Measurements from ENCODE around the gene CNGB1.
"Not testable (repeated sequence)": the region's sequence is repeated elsewhere in the genome, so short reads cannot be mapped to it uniquely, and the experiment has no call there.

CNGB1 gene

DNA sequence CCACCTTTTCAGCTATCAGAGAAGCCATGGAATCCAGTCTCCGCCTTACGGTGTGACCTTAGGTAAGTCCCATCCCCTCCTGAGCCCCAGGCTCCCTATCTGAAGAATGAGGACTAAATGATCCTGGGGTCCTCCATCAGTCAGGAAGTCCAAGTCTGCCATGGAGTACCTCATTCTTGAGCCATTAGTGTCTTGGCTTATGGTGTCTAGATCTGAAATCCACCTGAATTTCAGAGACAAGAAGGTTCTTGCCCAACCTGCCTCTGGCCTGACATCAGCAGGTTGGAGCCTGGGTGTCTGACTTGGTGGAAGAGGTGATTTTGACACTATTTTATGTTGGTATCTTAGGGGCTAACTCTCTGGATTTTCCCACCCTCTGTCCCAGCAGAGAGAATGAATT is 47.1 kb downstream of the CNGB1 start:
- no peak for DNase-seq

DNA sequence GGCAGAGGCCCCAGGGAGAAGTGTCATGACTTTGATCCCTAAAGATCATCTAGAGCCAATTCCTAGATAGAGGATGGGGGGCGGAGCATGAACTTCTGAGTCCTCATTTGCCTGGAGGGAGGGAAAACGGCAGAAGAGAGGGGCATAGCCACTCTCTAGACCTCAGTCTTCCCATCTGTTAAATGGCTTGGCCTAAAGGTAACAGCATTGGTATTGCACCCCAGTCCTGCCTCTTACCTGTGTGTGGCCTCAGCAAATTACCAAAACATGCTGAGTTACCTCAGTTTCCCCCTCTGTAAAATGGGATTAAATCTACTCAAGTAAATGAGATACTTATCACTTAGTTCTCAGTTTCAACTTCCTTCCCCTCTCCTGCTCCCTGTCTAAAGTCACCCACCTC is 47.5 kb downstream of the CNGB1 start:
- DNase-seq, result no peak

DNA sequence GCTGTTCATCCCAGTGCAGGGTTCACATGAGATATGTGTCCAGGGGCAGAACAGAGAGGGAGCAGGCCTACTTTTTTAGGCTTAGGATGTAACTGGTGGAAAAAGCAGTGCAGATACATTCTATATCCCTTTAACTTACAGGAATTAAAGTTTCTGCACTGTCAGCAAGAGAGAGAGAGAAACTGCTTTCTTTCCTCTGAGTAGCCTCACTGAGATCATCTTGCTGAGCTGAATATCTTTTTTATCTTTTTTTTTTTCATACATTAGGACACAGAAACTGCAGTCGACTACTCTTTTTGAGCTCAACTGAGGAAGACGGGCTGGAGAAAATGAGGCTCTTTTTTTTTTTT is 50.1 kb downstream of the CNGB1 start:
- no peak for DNase-seq

DNA sequence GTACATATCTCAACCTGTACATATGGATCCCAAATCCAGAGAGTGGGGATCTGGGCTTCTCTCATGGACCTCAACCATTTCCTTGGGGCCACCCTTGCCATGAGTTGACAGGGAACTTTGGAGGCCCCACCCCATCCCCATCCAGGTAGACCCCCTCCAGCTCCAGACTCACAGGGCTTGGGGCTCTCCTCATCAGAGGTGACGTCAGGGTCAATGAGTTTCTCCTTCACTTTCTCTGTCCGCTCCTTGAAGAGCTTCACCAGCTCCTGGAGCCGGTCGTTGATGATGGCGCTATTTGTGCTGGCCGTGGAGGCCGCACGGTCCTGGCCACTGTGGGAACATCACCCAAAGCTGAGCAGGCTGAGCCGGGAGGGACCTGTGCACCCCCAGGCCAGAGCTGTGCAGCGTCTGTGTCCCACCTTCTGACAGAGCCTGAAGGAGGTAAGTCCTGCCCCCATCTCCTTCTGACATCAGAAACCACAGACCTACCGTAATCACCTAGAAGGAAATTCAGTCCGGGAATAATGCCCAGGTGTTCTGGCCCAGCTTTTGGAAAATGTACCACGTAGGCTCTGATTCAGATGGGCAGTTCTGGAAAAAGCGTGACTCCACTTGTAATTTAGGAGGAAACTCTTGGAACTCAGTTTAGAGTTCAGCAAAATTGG is 50.6 kb downstream of the CNGB1 start:
- DNase-seq, result no peak

DNA sequence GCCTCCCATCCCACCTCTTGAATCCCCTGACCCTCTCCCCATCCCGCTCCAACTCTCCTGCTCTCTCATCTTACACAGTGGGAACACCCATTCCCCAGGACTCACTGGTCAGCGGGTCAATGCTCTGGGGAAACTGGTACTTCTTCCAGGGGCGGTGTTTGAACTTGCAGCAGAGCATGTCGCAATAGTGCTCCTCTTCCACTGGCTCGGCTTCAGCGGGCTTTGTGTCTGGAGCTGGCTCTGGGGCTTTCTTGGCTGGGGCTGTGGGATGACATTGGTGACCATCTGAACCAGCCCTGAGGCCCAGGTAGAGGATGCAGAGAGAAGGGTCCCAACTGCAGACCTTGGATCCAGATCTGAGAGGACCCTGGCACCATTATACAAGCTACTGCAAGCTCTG is 51.9 kb downstream of the CNGB1 start:
- no peak for DNase-seq

DNA sequence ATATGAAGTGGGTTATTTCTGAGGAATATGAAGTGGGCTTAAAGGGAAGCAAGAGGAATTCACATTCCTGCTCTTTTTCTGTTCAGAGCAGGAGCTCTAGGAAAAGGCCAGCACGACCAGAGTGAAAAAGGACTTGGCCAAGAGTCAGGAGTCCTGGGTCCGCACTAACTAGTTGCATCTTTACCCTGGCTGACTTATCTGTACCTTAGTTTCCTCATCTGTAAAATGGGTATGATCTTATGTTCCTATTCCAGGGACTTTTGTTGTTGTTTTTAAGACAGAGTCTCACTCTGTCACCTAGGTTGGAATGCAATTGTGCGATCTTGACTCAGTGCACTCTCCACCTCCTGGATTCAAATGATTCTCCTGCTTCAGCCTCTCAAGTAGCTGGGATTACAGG is 52.5 kb downstream of the CNGB1 start:
- DNase-seq, result no peak

DNA sequence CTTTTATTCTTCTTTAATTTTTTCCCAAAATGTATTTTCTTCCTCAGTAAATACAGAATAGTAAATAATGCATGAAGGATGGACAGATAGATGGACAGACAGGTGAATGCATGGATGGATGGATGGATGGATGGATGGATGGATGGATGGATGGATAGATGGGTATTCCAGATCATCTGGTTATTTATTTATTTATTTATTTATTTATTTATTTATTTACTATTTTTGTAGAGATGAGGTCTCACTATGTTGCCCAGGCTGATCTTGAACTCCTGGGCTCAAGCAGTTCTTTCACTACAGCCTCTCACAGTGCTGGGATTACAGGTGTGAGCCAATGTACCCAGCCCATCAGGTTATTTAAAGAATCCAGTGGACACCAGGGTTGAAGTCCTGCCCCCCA is 53.0 kb downstream of the CNGB1 start:
- DNase-seq, result not testable (repeated sequence)

DNA sequence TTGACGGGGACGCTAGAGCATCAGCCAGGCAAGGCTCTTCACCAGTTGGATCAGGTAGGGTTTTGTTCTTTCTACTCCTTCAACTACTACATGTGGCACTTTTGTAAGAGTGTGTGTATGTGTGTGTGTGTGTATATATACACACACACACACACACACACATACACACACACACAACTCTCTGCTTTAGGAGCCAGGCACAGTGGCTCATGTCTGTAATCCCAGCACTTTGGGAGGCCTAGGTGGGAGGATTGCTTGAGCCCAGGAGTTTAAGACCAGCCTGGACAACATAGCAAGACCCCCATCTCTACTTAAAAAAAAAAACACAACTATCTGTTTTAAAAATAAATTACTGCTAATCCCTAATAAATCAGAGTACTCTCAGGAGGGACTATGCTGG is 53.4 kb downstream of the CNGB1 start:
- DNase-seq, result not testable (repeated sequence)

DNA sequence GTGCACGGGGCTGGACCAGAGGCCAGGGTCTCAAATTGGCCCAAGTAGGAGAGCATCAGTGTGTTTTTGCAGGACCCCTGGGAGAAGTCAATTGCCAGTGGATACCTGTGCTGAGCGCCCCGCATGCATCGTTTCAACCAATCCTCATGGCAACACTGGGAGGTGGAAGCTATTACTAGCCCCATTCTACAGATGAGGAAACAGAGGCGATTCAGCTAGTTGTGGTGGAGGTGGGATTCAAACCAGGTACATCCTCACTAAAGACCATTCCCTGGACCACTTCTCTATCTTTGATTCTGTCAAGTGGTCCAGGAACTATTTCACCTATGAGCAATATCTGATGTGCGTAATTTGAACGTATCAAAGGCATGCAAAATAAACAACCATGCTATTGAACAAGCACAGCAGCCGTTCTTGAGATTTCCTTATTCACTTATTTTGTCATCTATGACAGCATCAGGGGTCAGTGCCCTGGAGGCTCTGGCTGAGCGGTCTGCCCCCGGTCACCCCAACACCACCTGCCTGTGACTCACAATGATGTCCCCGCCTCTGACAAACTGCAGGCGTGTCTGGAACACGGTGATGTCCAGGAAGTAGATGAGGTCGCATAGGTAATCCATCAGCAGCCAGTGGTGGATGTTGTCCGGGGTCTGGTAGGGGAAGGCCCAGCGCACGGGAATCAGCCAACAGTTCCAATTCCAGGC is 54.0 kb downstream of the CNGB1 start:
- no peak for DNase-seq

DNA sequence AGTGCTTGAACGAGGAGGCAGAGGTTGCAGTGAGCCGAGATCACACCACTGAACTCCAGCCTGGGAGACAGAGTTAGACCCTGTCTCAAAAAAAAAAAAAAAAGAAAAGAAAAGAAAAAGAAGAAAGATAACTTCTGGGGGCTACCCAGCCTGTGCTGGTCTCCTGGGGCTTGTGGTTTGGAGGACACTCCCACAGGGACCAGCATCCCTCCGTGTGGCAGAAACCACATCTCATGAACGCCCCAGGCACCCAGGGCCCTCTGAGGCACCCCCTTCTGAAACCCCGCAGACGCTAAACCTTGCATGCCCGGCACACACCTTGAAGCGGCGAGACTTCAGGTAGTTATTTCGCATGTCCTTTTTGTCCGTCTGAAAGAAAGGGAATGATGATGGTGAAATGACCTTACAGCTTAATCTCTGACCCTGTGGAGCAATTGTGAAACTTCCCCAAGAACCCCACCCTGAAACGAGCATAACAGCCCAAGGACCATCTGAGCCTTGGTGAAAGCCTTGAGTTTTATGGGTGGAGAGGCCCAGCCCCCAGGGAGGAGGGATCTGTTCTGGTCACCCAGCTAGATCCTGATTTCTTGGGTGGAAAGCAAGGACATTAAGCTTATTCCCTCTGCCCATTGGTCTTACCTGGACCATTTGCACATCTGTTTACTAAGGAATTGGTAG is 55.0 kb downstream of the CNGB1 start:
- DNase-seq, result no peak

DNA sequence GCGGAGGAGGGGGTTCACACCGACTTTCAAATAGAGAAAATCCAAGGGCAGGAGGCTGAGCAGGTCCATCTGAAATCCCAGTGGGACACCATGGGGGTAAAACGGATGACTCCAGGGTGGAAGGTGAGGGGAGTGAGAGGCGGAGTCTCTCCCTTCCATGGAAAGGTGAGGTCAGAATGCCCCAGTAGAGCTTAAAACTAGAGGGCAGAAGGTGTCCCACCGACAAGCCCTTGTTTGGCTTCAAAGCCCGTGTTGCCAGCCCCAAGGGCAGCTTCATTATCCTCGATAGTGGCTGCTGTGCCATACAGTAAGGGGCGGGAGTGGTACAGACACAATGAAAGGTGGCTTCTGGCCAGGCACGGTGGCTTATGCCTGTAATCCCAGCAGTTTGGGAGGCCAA is 55.7 kb downstream of the CNGB1 start:
- no peak for DNase-seq

DNA sequence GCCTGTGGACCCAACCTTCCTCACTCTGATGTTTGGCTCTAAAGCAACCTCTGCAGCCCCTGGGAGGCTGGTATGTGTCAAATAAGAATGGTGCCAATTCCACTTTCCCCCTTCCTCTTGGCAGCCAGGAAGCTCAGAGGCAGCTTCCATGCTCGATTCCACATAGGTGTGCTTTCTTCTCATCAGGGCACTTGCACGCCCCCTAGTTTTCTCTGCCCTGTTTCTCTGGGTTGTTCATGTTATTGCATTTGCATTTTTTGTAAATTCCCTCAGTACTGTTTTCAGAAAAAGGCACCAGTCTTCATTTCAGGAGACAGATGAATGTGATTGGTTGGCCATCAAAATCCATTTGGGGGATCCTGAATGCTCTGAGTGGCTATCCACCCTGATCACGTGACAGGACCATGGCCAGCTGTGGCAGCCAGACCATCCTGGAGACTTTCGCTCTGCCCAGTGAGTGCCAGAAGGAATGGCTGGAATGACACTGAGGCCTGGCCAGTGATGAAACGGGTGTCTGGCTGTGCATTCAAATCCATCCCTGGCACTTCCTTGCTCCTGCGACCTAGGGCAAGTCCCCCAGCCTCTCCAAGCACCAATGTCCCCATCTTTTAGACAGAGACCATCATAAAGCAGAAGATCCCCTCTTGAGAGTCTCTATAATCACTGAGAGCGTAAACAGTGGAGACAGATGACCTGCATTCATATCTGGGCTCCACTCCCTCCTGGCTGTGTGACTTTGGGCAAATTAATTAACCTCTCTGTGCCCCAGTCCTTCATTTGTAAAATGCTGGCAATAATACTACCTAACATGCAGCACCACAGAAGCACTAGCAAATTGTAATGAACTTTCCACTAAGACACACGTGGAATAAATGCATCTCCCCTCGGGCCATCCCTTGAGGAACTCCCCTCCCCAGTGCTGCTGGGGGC is 56.4 kb downstream of the CNGB1 start:
- no peak for DNase-seq

DNA sequence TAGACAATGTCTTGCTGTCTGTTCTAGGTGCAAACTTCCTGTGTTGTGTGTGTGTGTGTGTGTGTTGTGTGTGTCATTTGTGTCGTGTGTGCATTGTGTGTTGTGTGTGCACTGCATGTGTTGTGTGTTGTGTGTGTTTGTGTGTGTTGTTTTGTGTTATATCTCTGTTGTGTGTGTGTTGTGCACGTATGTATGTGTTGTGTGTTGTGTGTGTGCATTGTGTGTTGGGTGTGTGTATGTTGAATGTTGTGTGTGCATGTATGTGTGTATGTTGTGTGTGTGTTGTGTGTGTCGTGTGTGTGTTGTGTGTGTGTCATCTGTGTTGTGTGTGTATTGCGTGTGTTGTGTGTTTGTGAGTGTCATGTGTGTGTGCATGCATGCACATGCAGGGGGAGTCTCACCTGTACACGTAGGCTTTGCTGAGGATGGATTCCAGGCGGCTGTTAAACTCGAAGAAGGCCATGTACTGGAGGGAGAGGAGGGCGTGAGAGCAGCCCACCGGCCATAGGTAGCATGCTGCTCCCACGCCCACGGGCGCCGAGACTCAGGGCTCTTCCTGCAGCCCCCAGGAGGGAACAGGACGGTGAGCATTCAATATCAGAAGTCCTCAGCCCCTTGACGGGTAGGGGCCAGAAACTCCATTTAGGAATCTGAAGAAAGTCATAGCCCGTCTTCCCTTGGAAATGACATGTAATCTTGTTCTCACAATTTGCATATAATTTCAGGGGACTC is 58.2 kb downstream of the CNGB1 start:
- no peak for DNase-seq

DNA sequence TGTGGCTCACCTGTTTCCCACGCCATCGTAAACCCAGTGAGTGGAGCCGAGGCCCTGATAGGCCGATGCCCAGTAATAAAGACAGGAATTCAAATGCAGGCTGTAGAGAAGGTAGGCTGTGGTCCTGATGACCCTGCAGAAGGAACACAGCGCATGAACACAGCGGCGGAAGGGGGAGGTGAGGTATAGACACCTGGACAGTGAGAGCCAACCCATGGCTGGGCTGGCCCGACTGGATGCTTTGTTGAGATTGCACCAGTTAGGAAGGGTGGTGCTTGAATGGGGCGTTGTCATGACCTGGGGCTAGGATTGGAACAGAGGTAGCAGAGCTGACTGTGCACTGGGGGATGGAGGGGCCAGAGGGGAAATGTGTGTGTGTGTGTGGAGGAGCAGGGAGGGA is 59.2 kb downstream of the CNGB1 start:
- DNase-seq, result no peak

DNA sequence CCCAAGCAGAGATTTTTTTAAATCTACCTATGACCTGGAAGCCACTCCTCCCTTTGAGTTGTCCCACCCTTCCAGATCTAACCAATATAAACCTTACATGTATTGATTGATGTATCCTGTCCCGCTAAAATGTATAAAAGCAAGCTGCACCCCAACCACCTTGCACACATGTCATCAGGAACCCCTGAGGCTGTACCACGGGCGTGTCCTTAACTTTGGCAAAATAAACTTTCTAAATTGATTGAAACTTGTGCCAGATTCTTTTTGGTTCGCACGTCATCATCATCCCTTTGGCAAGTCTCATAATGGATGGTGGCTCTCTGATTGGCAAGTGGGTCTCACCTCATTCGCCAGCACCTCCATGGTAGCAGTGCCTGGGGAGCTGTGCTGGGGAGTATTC is 60.2 kb downstream of the CNGB1 start:
- no peak for DNase-seq

DNA sequence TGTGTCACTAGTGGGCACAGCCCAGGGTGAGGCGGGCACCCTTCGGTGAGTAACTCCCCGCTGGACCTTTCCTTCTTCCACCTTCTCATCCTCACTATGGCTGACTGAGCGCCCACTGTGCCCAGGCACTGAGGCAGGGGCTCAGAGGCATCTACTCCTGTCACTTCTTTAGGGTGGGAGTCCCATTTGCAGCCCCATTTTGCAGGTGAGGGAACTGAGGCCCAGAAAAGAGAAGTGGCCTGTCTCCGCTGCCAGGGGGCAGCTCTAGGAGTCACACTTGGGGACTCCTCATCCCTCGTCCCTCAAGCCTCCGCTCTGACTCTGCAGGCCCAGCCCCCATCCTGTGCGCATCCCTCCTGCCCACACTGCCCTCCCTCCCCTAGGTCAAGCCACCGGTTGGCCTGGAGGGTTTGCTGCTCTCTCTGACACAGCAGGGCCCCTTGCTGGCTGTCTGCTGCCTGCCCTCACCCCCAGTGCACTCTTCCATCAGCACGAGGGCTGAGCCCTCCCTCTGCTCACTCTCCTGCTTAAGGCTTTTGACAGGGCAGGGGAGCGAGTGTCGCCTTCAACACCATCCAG is 62.4 kb downstream of the CNGB1 start:
- DNase-seq, result no peak

DNA sequence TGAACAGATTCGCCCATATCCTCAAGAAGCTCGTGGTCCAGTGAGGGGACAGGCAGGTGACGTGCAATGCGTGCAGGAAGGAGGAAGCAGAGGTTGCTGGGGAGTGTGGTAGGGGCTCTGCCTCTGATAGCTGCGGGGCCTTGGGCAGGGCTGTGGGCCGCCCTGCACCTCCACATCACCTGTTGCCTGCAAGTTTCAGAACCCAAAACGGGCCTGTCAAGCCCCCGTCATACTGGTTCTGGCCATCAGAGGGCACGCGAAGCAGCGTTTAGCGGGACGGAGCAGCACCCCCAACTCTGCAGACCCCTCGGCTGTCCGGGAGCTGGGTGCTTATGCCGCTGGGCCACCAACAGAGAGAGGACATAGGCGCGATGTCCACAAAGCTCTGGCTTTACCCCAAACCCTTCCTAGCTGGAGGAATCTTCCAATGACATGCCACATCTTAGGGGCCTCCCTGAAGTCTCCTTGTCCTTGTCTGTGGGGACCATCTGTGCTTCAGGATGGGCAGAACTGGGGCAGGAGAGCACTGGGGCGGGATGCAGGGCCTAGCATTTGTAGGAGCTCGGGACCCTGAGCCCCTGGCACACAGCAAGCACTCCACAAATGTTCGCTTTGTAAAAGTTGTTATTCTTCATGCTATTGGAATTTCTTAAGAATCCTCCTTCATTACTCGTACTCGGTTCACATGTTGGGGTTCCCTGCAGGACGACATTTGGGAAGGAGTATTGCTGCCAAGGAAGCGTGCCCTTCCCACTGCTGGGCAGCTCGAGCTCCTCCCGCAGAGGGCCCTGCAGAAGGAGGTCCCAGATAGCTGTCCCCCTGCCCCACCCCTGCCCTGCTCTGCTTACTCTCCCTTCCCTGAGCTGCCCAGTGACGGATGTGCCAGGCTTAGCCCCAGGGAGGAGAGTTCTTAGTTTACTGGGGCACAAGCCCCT is 64.3 kb downstream of the CNGB1 start:
- DNase-seq, result peak; percentile 40

DNA sequence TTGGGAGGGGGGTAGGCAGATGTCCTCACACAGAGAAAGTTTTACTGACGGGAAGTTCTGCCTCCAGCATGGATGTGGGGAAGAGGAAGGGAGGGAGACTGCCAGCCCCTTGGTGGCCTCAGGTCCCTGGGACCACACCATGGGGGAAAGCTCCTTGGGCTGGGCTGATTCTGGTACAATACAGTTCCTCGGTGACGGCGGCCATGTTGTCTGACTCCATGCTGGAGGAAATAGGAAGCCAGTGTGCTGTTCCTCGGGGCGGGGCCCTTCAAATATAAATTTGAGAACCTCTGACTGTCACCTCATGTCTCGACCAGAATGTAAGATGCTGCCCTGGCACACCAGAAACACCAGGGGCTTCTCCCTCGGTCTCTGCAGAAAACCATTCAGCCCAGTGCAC is 66.8 kb downstream of the CNGB1 start:
- DNase-seq, result no peak

DNA sequence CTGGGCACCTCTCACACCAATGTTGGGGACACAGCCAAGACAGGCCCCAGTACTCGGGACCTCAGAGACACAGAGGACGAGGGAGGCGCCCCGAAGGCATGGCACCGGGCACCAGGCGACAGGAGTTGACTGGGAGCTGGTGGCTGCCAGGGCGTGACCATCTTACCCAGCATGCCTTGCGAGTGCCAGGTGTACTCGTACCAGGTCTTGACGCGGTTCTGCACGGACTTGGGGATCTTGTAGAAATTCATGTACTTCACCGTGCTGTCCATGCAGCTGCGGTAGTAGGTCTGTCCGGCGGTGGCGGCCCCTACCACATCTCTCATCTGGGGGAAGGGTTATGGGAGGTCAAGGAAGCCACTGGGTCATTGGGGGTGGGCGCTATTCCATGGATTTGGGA is 67.3 kb downstream of the CNGB1 start:
- DNase-seq, result no peak

DNA sequence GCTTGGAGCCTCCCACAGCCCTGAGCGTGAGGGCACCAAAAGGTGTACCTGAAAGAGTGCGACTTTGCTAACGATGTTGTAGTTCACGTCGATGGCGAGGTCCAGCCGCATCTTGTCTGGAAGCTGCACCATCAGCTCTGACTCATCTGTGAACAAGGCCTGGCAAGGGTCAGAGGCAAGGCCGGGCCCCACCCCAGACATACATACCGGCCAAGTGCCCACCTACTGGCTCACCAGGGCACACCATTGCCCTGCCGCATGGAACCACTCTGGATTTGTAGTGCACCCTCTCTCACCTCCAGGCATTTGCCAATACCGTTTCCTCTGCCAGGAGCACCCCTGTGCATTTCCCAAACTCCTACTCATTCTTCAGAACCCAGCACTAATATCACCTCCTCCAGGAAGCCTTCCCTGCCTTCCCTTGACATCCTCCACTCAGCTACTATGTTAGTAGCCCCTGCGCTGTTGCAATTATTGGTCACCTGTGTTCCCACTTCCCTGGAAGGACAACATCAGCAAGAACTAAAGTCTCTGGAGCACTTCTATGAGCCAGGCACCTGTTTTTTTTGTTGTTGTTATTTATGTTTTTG is 69.4 kb downstream of the CNGB1 start:
- DNase-seq, result no peak
